ENCODE results near the gene ILF3.
A peak's percentile ranks its signal among the peaks of the same experiment; 100 is the strongest.

ILF3 gene

GRCh38 chr19:10653732-10654609 lies at the start of gene ILF3:
ILF3 (plus strand) TSS chr19:10654346; CDS start chr19:10670606, 16,260 bp downstream.
- POLR2A ChIA-PET = interaction anchor here (0.9 kb wide), 1 partner anchor 73 kb away, joined by 5 read pairs; no protein-coding TSS in a partner anchor
- CTCF ChIA-PET = no interaction called here
- peak; percentile 95 for DNase-seq (ENCODE audit: extremely low spot score)
- TF ChIP-seq HDGF (IDR thresholded peaks at IDR 0.05; ENCODE audit: borderline replicate concordance) = no peak
- no peak for TF ChIP-seq ZNF384 (IDR thresholded peaks at IDR 0.05)
- no peak for TF ChIP-seq FOXK2 (IDR thresholded peaks at IDR 0.05)
- TF ChIP-seq FOXM1 (IDR thresholded peaks at IDR 0.05; ENCODE audit: borderline replicate concordance) = peak; percentile 30; the same call in 1 of the 2 replicates
- peak; percentile 62; the same call in 1 of the 2 replicates for TF ChIP-seq PKNOX1 (IDR thresholded peaks at IDR 0.05)
- no peak for TF ChIP-seq FOXA1 (IDR thresholded peaks at IDR 0.05)
- TF ChIP-seq SUZ12 (IDR thresholded peaks at IDR 0.05) = no peak
- no peak for TF ChIP-seq TARDBP (IDR thresholded peaks at IDR 0.05)
- no peak for TF ChIP-seq ARNT (IDR thresholded peaks at IDR 0.05)
- TF ChIP-seq ELF4 (IDR thresholded peaks at IDR 0.05) = peak; percentile 78
- no peak for TF ChIP-seq LEF1 (IDR thresholded peaks at IDR 0.05; ENCODE audit: borderline replicate concordance)
- TF ChIP-seq BHLHE40 (IDR thresholded peaks at IDR 0.05; ENCODE audit: borderline replicate concordance) = no peak
- TF ChIP-seq L3MBTL2 (conservative IDR thresholded peaks at IDR 0.05) = peak; percentile 98
- TF ChIP-seq SP1 (IDR thresholded peaks at IDR 0.05) = no peak; the same call in 1 of the 2 replicates
- TF ChIP-seq CTBP1 (IDR thresholded peaks at IDR 0.05; ENCODE audit: borderline replicate concordance) = no peak
- peak; percentile 70 for TF ChIP-seq NFRKB (IDR thresholded peaks at IDR 0.05)

DNA sequence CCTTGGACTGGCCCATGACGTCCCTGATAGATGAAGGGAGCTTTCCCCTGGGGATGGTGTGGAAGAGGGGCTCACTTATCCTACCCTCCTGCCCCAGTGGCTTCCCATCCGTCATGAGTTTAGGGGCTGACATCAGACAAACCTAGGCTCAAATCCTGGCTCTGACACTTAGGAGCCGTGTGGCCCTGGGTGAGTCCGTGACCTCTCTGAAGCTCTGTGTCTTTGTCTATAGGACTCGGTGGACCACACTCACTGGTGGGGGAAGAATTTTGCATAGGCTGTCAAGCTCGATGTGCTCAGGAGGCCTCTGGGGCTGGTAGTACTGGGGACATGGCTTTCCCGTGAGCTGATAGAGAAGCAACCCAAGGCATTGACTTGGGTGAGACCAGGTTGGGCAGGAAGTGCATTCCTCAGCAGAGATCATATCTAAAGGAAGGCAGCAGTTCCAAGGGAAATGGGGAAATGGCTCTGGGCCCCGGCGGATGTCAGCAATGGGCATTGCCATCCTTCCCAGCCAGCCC lies 49.6 kb upstream of the ILF3 start:
- ChIA-PET POLR2A (no interaction called here), CTCF (interaction anchor here (1.1 to 2.1 kb wide), 2 partner anchors 40 to 95 kb away, joined by 3 to 6 read pairs; no protein-coding TSS in a partner anchor)
- no peak for DNase-seq (ENCODE audit: extremely low spot score)
- TF ChIP-seq PKNOX1 (IDR thresholded peaks at IDR 0.05) (no peak; the same call in 1 of the 2 replicates), CTBP1 (IDR thresholded peaks at IDR 0.05; ENCODE audit: borderline replicate concordance) (no peak), SP1 (IDR thresholded peaks at IDR 0.05) (no peak), FOXM1 (IDR thresholded peaks at IDR 0.05; ENCODE audit: borderline replicate concordance) (no peak), ZNF384 (IDR thresholded peaks at IDR 0.05) (no peak), L3MBTL2 (conservative IDR thresholded peaks at IDR 0.05) (no peak), SUZ12 (IDR thresholded peaks at IDR 0.05) (no peak), LEF1 (IDR thresholded peaks at IDR 0.05; ENCODE audit: borderline replicate concordance) (no peak), BHLHE40 (IDR thresholded peaks at IDR 0.05; ENCODE audit: borderline replicate concordance) (no peak), FOXK2 (IDR thresholded peaks at IDR 0.05) (no peak), TARDBP (IDR thresholded peaks at IDR 0.05) (no peak)

GRCh38 chr19:10611907-10612306 lies 42.2 kb upstream of the ILF3 start:
- DNase-seq (ENCODE audit: extremely low spot score) = no peak
- POLR2A ChIA-PET = no interaction called here
- TF ChIP-seq FOXK2 (IDR thresholded peaks at IDR 0.05) (no peak), SP1 (IDR thresholded peaks at IDR 0.05) (no peak), PKNOX1 (IDR thresholded peaks at IDR 0.05) (no peak), LEF1 (IDR thresholded peaks at IDR 0.05; ENCODE audit: borderline replicate concordance) (no peak), SUZ12 (IDR thresholded peaks at IDR 0.05) (no peak), CTBP1 (IDR thresholded peaks at IDR 0.05; ENCODE audit: borderline replicate concordance) (no peak), HDGF (IDR thresholded peaks at IDR 0.05; ENCODE audit: borderline replicate concordance) (no peak)
- CTCF ChIA-PET = interaction anchor here (0.5 to 1.4 kb wide), 2 partner anchors 32 to 71 kb away, joined by 3 to 5 read pairs; no protein-coding TSS in a partner anchor

DNA sequence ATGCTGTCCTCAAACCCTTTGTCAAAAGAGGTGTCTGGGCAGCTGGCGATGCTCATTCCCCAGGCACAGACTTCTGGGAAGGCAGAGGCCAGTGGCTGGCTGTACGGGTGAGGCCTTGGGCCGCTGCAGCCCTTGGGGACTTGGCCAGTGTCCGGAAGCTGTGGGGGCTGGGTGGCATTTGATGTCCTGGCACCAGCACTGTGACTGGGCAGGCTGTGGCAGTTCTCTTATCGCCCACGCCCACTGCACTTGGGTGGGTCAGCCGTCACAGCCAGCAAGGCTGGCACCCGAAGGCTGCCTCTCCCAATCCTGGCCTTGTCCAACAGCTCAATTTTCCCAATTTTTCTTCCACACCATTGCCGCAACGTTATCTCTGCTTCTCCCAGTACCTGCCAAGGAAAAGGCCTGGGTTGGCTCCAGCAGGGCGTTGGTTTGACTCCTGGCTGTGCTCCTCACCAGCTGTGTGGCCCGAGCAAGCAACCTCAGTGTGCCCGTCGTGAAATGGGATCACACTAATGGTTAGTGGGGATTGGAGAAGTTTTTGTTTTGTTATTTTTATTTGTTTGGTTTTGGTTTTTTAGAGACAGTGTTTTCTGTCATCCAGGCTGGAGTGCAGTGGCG lies 41.5 kb upstream of the ILF3 start:
- ChIA-PET POLR2A (no interaction called here), CTCF (no interaction called here)
- no peak for DNase-seq (ENCODE audit: extremely low spot score)
- TF ChIP-seq SUZ12 (IDR thresholded peaks at IDR 0.05) (no peak), BHLHE40 (IDR thresholded peaks at IDR 0.05; ENCODE audit: borderline replicate concordance) (no peak), ELF4 (IDR thresholded peaks at IDR 0.05) (no peak), ARNT (IDR thresholded peaks at IDR 0.05) (no peak), SP1 (IDR thresholded peaks at IDR 0.05) (no peak), HDGF (IDR thresholded peaks at IDR 0.05; ENCODE audit: borderline replicate concordance) (no peak), FOXM1 (IDR thresholded peaks at IDR 0.05; ENCODE audit: borderline replicate concordance) (no peak), TARDBP (IDR thresholded peaks at IDR 0.05) (no peak), PKNOX1 (IDR thresholded peaks at IDR 0.05) (no peak), LEF1 (IDR thresholded peaks at IDR 0.05; ENCODE audit: borderline replicate concordance) (no peak), CTBP1 (IDR thresholded peaks at IDR 0.05; ENCODE audit: borderline replicate concordance) (no peak)
